Suprapubic skin (tissue), 4 donors: Measurements from ENCODE around the gene SPACA4.

Source experiments
- CTCF ChIP-seq, 2 donors: fragments of 200-600 bp in 1 of 2; fragments of 450-650 bp in 1 of 2; sonication (generic) in 1 of 2; IDR thresholded peaks; one replicate each; pipeline ENCODE4 v1.5.1; 2016 to 2019; ENCODE audit warnings: antibody characterized with exemption in 2 of 2, mild to moderate bottlenecking in 1 of 2, moderate library complexity in 1 of 2
- POLR2A ChIP-seq, 2 donors: fragments of 450-650 bp; IDR thresholded peaks; one replicate each; pipeline ENCODE4 v1.6.1; 2017; ENCODE audit warnings: antibody characterized with exemption in 2 of 2, mild to moderate bottlenecking in 2 of 2, moderate library complexity in 2 of 2
- POLR2AphosphoS5 ChIP-seq, 3 donors: sonication (generic); formaldehyde crosslinking; IDR thresholded peaks; one replicate each; pipeline ENCODE4 v1.6.1; 2017; ENCODE audit warnings: antibody characterized with exemption in 3 of 3

- TF ChIP-seq CTCF (IDR thresholded peaks at IDR 0.05) (no peak), POLR2A (IDR thresholded peaks at IDR 0.05) (no peak), POLR2AphosphoS5 (IDR thresholded peaks at IDR 0.05) (no peak)
Measured at GRCh38 chr19:48603850-48604249, 2.7 kb upstream of the SPACA4 start.
